ENCODE results near the gene MTA1.

Gene MTA1

GRCh38 chr14:105498430-105499255 is 79.0 kb downstream of the MTA1 start:
- H3K36me3 ChIP-seq (ENCODE audit: control insufficient read depth in 1 of 2, insufficient read depth in 2 of 2, low read length in 2 of 2), result no peaks in the 10 kb centered on the region
- H3K27me3 ChIP-seq (ENCODE audit: low read depth, low read length), result no peaks in the 10 kb centered on the region
- H3K27ac ChIP-seq (ENCODE audit: low read length), result no peak overlapping the region
- H3K4me3 ChIP-seq (ENCODE audit: low read depth in 1 of 2, low read length in 2 of 2), result no peak overlapping the region
- no peaks in the 10 kb centered on the region for H3K9me3 ChIP-seq (ENCODE audit: control insufficient read depth in 1 of 2, low read length in 2 of 2)
- H3K4me1 ChIP-seq (ENCODE audit: control insufficient read depth in 1 of 2, insufficient read depth in 2 of 2, low read length in 2 of 2), result no peaks in the 10 kb centered on the region

GRCh38 chr14:105499256-105500035 is 79.8 kb downstream of the MTA1 start:
- Histone ChIP-seq H3K27me3 (ENCODE audit: low read depth, low read length) (no peaks in the 10 kb centered on the region), H3K27ac (ENCODE audit: low read length) (no peak overlapping the region), H3K36me3 (ENCODE audit: control insufficient read depth in 1 of 2, insufficient read depth in 2 of 2, low read length in 2 of 2) (no peaks in the 10 kb centered on the region), H3K4me3 (ENCODE audit: low read depth in 1 of 2, low read length in 2 of 2) (no peak overlapping the region), H3K4me1 (ENCODE audit: control insufficient read depth in 1 of 2, insufficient read depth in 2 of 2, low read length in 2 of 2) (no peaks in the 10 kb centered on the region), H3K9me3 (ENCODE audit: control insufficient read depth in 1 of 2, low read length in 2 of 2) (no peaks in the 10 kb centered on the region)

GRCh38 chr14:105500036-105500725 is 80.6 kb downstream of the MTA1 start:
- Histone ChIP-seq H3K9me3 (ENCODE audit: control insufficient read depth in 1 of 2, low read length in 2 of 2) (no peaks in the 10 kb centered on the region), H3K36me3 (ENCODE audit: control insufficient read depth in 1 of 2, insufficient read depth in 2 of 2, low read length in 2 of 2) (no peaks in the 10 kb centered on the region), H3K4me1 (ENCODE audit: control insufficient read depth in 1 of 2, insufficient read depth in 2 of 2, low read length in 2 of 2) (no peaks in the 10 kb centered on the region), H3K27me3 (ENCODE audit: low read depth, low read length) (no peaks in the 10 kb centered on the region), H3K27ac (ENCODE audit: low read length) (no peak overlapping the region), H3K4me3 (ENCODE audit: low read depth in 1 of 2, low read length in 2 of 2) (no peak overlapping the region)

GRCh38 chr14:105500726-105501101 is 81.1 kb downstream of the MTA1 start:
- Histone ChIP-seq H3K36me3 (ENCODE audit: control insufficient read depth in 1 of 2, insufficient read depth in 2 of 2, low read length in 2 of 2) (no peaks in the 10 kb centered on the region), H3K9me3 (ENCODE audit: control insufficient read depth in 1 of 2, low read length in 2 of 2) (no peaks in the 10 kb centered on the region), H3K4me1 (ENCODE audit: control insufficient read depth in 1 of 2, insufficient read depth in 2 of 2, low read length in 2 of 2) (no peaks in the 10 kb centered on the region), H3K4me3 (ENCODE audit: low read depth in 1 of 2, low read length in 2 of 2) (no peak overlapping the region), H3K27ac (ENCODE audit: low read length) (no peak overlapping the region), H3K27me3 (ENCODE audit: low read depth, low read length) (no peaks in the 10 kb centered on the region)

- no peaks in the 10 kb centered on the region for H3K27me3 ChIP-seq (ENCODE audit: low read depth, low read length)
- no peaks in the 10 kb centered on the region for H3K4me1 ChIP-seq (ENCODE audit: control insufficient read depth in 1 of 2, insufficient read depth in 2 of 2, low read length in 2 of 2)
- H3K9me3 ChIP-seq (ENCODE audit: control insufficient read depth in 1 of 2, low read length in 2 of 2), result no peaks in the 10 kb centered on the region
- no peaks in the 10 kb centered on the region for H3K36me3 ChIP-seq (ENCODE audit: control insufficient read depth in 1 of 2, insufficient read depth in 2 of 2, low read length in 2 of 2)
- H3K27ac ChIP-seq (ENCODE audit: low read length), result no peak overlapping the region
- no peak overlapping the region for H3K4me3 ChIP-seq (ENCODE audit: low read depth in 1 of 2, low read length in 2 of 2)
These were observed 82.1 kb downstream of the MTA1 start for GRCh38 chr14:105501504-105502291.

GRCh38 chr14:105502446-105503295 is 83.0 kb downstream of the MTA1 start:
- H3K9me3 ChIP-seq (ENCODE audit: control insufficient read depth in 1 of 2, low read length in 2 of 2), result no peaks in the 10 kb centered on the region
- peaks cover 2% of the 10 kb centered on the region for H3K27me3 ChIP-seq (ENCODE audit: low read depth, low read length)
- no peaks in the 10 kb centered on the region for H3K4me1 ChIP-seq (ENCODE audit: control insufficient read depth in 1 of 2, insufficient read depth in 2 of 2, low read length in 2 of 2)
- H3K4me3 ChIP-seq (ENCODE audit: low read depth in 1 of 2, low read length in 2 of 2), result no peak overlapping the region
- no peak overlapping the region for H3K27ac ChIP-seq (ENCODE audit: low read length)
- H3K36me3 ChIP-seq (ENCODE audit: control insufficient read depth in 1 of 2, insufficient read depth in 2 of 2, low read length in 2 of 2), result no peaks in the 10 kb centered on the region

- H3K27ac ChIP-seq (ENCODE audit: low read length), result no peak overlapping the region
- no peaks in the 10 kb centered on the region for H3K4me1 ChIP-seq (ENCODE audit: control insufficient read depth in 1 of 2, insufficient read depth in 2 of 2, low read length in 2 of 2)
- no peaks in the 10 kb centered on the region for H3K36me3 ChIP-seq (ENCODE audit: control insufficient read depth in 1 of 2, insufficient read depth in 2 of 2, low read length in 2 of 2)
- no peak overlapping the region for H3K4me3 ChIP-seq (ENCODE audit: low read depth in 1 of 2, low read length in 2 of 2)
- no peaks in the 10 kb centered on the region for H3K9me3 ChIP-seq (ENCODE audit: control insufficient read depth in 1 of 2, low read length in 2 of 2)
- peaks cover 3% of the 10 kb centered on the region for H3K27me3 ChIP-seq (ENCODE audit: low read depth, low read length)
These were observed 83.6 kb downstream of the MTA1 start for GRCh38 chr14:105503296-105503640.

- no peaks in the 10 kb centered on the region for H3K36me3 ChIP-seq (ENCODE audit: control insufficient read depth in 1 of 2, insufficient read depth in 2 of 2, low read length in 2 of 2)
- H3K9me3 ChIP-seq (ENCODE audit: control insufficient read depth in 1 of 2, low read length in 2 of 2), result no peaks in the 10 kb centered on the region
- H3K27me3 ChIP-seq (ENCODE audit: low read depth, low read length), result peaks cover 3% of the 10 kb centered on the region
- no peaks in the 10 kb centered on the region for H3K4me1 ChIP-seq (ENCODE audit: control insufficient read depth in 1 of 2, insufficient read depth in 2 of 2, low read length in 2 of 2)
- H3K27ac ChIP-seq (ENCODE audit: low read length), result no peak overlapping the region
- no peak overlapping the region for H3K4me3 ChIP-seq (ENCODE audit: low read depth in 1 of 2, low read length in 2 of 2)
These were observed 84.5 kb downstream of the MTA1 start for GRCh38 chr14:105503935-105504692.

- Histone ChIP-seq H3K27me3 (ENCODE audit: low read depth, low read length) (peaks cover 3% of the 10 kb centered on the region), H3K27ac (ENCODE audit: low read length) (no peak overlapping the region)
These were observed 85.5 kb downstream of the MTA1 start for GRCh38 chr14:105505101-105505500.

GRCh38 chr14:105507247-105507646 is 87.6 kb downstream of the MTA1 start:
- no peaks in the 10 kb centered on the region for H3K9me3 ChIP-seq (ENCODE audit: control insufficient read depth in 1 of 2, low read length in 2 of 2)
- no peak overlapping the region for H3K4me3 ChIP-seq (ENCODE audit: low read depth in 1 of 2, low read length in 2 of 2)
- H3K36me3 ChIP-seq (ENCODE audit: control insufficient read depth in 1 of 2, insufficient read depth in 2 of 2, low read length in 2 of 2), result no peaks in the 10 kb centered on the region
- H3K27me3 ChIP-seq (ENCODE audit: low read depth, low read length), result peaks cover 3% of the 10 kb centered on the region
- no peaks in the 10 kb centered on the region for H3K4me1 ChIP-seq (ENCODE audit: control insufficient read depth in 1 of 2, insufficient read depth in 2 of 2, low read length in 2 of 2)
- H3K27ac ChIP-seq (ENCODE audit: low read length), result no peak overlapping the region

More at GRCh38 chr14:105505101-105505500, 85.5 kb downstream of the MTA1 start:
- Histone ChIP-seq H3K4me3 (ENCODE audit: low read depth in 1 of 2, low read length in 2 of 2) (no peak overlapping the region), H3K36me3 (ENCODE audit: control insufficient read depth in 1 of 2, insufficient read depth in 2 of 2, low read length in 2 of 2) (no peaks in the 10 kb centered on the region), H3K9me3 (ENCODE audit: control insufficient read depth in 1 of 2, low read length in 2 of 2) (no peaks in the 10 kb centered on the region), H3K4me1 (ENCODE audit: control insufficient read depth in 1 of 2, insufficient read depth in 2 of 2, low read length in 2 of 2) (no peaks in the 10 kb centered on the region)

Data from muscle layer of duodenum (tissue), 2 donors.